Vagina (tissue), 2 donors: ENCODE results near the gene SMIM23. TPM values are rescaled to one million over a fixed set of nuclear protein-coding genes. Genes with fewer than 3 reads are reported as not detected.

Experiments used
- DNase-seq, 2 donors: peaks; one replicate each; pipeline ENCODE4 v3.0.0-alpha.2; 2017; ENCODE audit errors: extremely low spot score in 2 of 2
- H3K27ac ChIP-seq: fragments of 200-600 bp; sonication (generic); one replicate; pipeline ENCODE4 v1.5.1; 2019
- H3K27me3 ChIP-seq: fragments of 200-600 bp; sonication (generic); one replicate; pipeline ENCODE4 v1.5.1; 2019
- H3K36me3 ChIP-seq, 2 donors: fragments of 200-600 bp; sonication (generic); one replicate each; pipeline ENCODE4 v1.5.1; 2017 to 2019
- H3K4me1 ChIP-seq: fragments of 200-600 bp; sonication (generic); one replicate; pipeline ENCODE4 v1.5.1; 2019
- H3K4me3 ChIP-seq, 2 donors: fragments of 200-600 bp; sonication (generic); 1 replicate in 1 of 2; 2 replicates in 1 of 2; pipeline ENCODE4 v1.5.1; 2016 to 2019
- H3K9me3 ChIP-seq: fragments of 200-600 bp; sonication (generic); one replicate; pipeline ENCODE4 v1.5.1; 2019
- POLR2A ChIP-seq, 2 donors: fragments of 450-650 bp; IDR thresholded peaks; one replicate each; pipeline ENCODE4 v1.6.1; 2017; ENCODE audit warnings: antibody characterized with exemption in 2 of 2, mild to moderate bottlenecking in 2 of 2, moderate library complexity in 2 of 2
- POLR2AphosphoS5 ChIP-seq, 2 donors: sonication (generic); formaldehyde crosslinking; IDR thresholded peaks; one replicate each; pipeline ENCODE4 v1.9.0; 2017; ENCODE audit warnings: antibody characterized with exemption in 2 of 2, mild to moderate bottlenecking in 2 of 2, low read depth in 1 of 2; ENCODE audit not compliant: insufficient read depth in 1 of 2
- intact Hi-C: fragments of 100-400 bp; cut with DNase I; formaldehyde crosslinking; loops from one replicate; pipeline ENCODE4 v1.15.1; 2023
- total RNA-seq: library from RNA; depleted of rRNA; stranded (reverse); fragments of >200 nt; gene quantifications from one replicate; pipeline ENCODE4 v1.2.3, GENCODE V29; 2016
- TF ChIP-seq, protein P1 (sequence below), 3 experiments: fragments of 450-650 bp in 2 of 3; fragments of 200-600 bp in 1 of 3; sonication (generic) in 1 of 3; IDR thresholded peaks; one replicate each; pipeline ENCODE4 v1.5.1; 2017 to 2019; ENCODE audit warnings: antibody characterized with exemption in 3 of 3, mild to moderate bottlenecking in 2 of 3, moderate library complexity in 2 of 3

The SMIM23 gene
- total RNA-seq, 1 donor from 2014 or later: not detected

DNA sequence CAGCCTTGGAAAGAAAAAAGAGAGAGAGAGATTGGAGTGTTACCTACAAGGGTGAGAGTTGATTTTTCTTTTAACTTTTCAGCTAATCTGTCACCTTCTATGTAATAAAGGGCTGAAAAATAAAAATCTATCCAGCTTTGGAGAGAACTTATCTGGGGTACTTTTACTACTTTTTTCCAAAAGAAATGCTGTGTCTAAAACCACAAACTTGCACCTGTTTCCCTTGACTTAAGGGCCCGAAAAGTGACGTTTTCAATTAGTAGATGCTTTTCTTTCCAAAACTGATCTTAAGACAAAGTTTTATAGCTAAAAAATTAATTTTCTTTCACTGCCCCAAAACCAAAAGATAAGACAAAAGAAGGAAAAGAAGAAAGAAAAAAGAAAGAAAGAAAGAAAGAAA lies 48.8 kb downstream of the SMIM23 start:
- H3K9me3 ChIP-seq: no peaks in the 10 kb centered on the region
- intact Hi-C loops: no loop called here
- TF ChIP-seq, protein P1, sequence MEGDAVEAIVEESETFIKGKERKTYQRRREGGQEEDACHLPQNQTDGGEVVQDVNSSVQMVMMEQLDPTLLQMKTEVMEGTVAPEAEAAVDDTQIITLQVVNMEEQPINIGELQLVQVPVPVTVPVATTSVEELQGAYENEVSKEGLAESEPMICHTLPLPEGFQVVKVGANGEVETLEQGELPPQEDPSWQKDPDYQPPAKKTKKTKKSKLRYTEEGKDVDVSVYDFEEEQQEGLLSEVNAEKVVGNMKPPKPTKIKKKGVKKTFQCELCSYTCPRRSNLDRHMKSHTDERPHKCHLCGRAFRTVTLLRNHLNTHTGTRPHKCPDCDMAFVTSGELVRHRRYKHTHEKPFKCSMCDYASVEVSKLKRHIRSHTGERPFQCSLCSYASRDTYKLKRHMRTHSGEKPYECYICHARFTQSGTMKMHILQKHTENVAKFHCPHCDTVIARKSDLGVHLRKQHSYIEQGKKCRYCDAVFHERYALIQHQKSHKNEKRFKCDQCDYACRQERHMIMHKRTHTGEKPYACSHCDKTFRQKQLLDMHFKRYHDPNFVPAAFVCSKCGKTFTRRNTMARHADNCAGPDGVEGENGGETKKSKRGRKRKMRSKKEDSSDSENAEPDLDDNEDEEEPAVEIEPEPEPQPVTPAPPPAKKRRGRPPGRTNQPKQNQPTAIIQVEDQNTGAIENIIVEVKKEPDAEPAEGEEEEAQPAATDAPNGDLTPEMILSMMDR (IDR thresholded peaks at IDR 0.05): no peak
- TF ChIP-seq POLR2A (IDR thresholded peaks at IDR 0.05): no peak
- no peak for TF ChIP-seq POLR2AphosphoS5 (IDR thresholded peaks at IDR 0.05; ENCODE audit: insufficient read depth in 1 of 2, low read depth in 1 of 2)
- H3K36me3 ChIP-seq: no peaks in the 10 kb centered on the region
- H3K4me3 ChIP-seq: no peak overlapping the region
- H3K27ac ChIP-seq: no peak overlapping the region
- no peak for DNase-seq
- no peaks in the 10 kb centered on the region for H3K27me3 ChIP-seq
- H3K4me1 ChIP-seq: no peaks in the 10 kb centered on the region

- H3K27me3 ChIP-seq: no peaks in the 10 kb centered on the region
- TF ChIP-seq POLR2A (IDR thresholded peaks at IDR 0.05) (no peak), POLR2AphosphoS5 (IDR thresholded peaks at IDR 0.05; ENCODE audit: insufficient read depth in 1 of 2, low read depth in 1 of 2) (no peak)
- TF ChIP-seq, protein P1 (IDR thresholded peaks at IDR 0.05): no peak
- intact Hi-C loops: no loop called here
- no peak for DNase-seq
- no peaks in the 10 kb centered on the region for H3K36me3 ChIP-seq
- H3K27ac ChIP-seq: no peak overlapping the region
- no peak overlapping the region for H3K4me3 ChIP-seq
- H3K9me3 ChIP-seq: no peaks in the 10 kb centered on the region
- no peaks in the 10 kb centered on the region for H3K4me1 ChIP-seq
These were observed 49.4 kb downstream of the SMIM23 start for GRCh38 chr5:171835066-171835465.

DNA sequence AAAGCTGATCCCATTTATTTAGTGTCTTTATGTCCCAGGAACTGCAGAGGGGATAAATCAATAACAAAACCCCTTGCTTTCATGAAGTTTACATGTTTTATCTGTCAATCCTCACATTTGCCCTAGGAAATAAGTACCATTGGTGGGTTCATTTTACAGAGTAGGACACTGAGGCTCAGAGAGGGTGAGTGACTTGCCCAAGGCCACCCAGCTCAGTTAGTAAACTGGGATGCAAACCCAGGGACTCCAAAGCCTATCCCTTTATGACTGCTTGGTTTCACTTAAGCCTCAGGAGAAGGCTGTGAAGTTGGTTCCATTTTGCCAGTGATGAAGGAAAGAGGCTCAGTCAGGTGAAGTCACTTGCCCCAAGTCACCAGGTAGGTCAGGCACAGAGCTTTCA lies 51.9 kb downstream of the SMIM23 start:
- no peak for DNase-seq
- Histone ChIP-seq H3K4me3 (no peak overlapping the region), H3K9me3 (no peaks in the 10 kb centered on the region), H3K36me3 (no peaks in the 10 kb centered on the region), H3K4me1 (peaks cover 6% of the 10 kb centered on the region), H3K27me3 (no peaks in the 10 kb centered on the region), H3K27ac (no peak overlapping the region)
- intact Hi-C loops: no loop called here
- TF ChIP-seq POLR2A (IDR thresholded peaks at IDR 0.05): no peak
- TF ChIP-seq POLR2AphosphoS5 (IDR thresholded peaks at IDR 0.05; ENCODE audit: insufficient read depth in 1 of 2, low read depth in 1 of 2): no peak
- TF ChIP-seq, protein P1 (IDR thresholded peaks at IDR 0.05): no peak

GRCh38 chr5:171838066-171838465 lies 52.4 kb downstream of the SMIM23 start:
- no peak overlapping the region for H3K4me3 ChIP-seq
- intact Hi-C loops: no loop called here
- no peaks in the 10 kb centered on the region for H3K9me3 ChIP-seq

GRCh38 chr5:171839112-171839511 lies 53.5 kb downstream of the SMIM23 start:
- no peak overlapping the region for H3K4me3 ChIP-seq
- intact Hi-C loops: no loop called here
- TF ChIP-seq, protein P1 (IDR thresholded peaks at IDR 0.05): no peak
- TF ChIP-seq POLR2A (IDR thresholded peaks at IDR 0.05) (no peak), POLR2AphosphoS5 (IDR thresholded peaks at IDR 0.05; ENCODE audit: insufficient read depth in 1 of 2, low read depth in 1 of 2) (no peak)

More at GRCh38 chr5:171838066-171838465, 52.4 kb downstream of the SMIM23 start:
- Histone ChIP-seq H3K4me1 (peaks cover 7% of the 10 kb centered on the region), H3K27me3 (no peaks in the 10 kb centered on the region), H3K27ac (no peak overlapping the region), H3K36me3 (no peaks in the 10 kb centered on the region)
- TF ChIP-seq, protein P1 (IDR thresholded peaks at IDR 0.05): no peak
- TF ChIP-seq POLR2AphosphoS5 (IDR thresholded peaks at IDR 0.05; ENCODE audit: insufficient read depth in 1 of 2, low read depth in 1 of 2): no peak
- TF ChIP-seq POLR2A (IDR thresholded peaks at IDR 0.05): no peak
- DNase-seq: no peak

More at GRCh38 chr5:171839112-171839511, 53.5 kb downstream of the SMIM23 start:
- no peaks in the 10 kb centered on the region for H3K9me3 ChIP-seq
- no peak for DNase-seq
- no peaks in the 10 kb centered on the region for H3K36me3 ChIP-seq
- H3K4me1 ChIP-seq: peaks cover 7% of the 10 kb centered on the region
- no peaks in the 10 kb centered on the region for H3K27me3 ChIP-seq
- no peak overlapping the region for H3K27ac ChIP-seq
